Measurements from ENCODE around the gene R3HDM2. TPM values are rescaled to one million over a fixed set of nuclear protein-coding genes. Genes with fewer than 3 reads are reported as not detected.

Gene R3HDM2
- total RNA-seq, 4 donors from 2014 or later = 30.7 to 40.8 (median 35.5) TPM

DNA sequence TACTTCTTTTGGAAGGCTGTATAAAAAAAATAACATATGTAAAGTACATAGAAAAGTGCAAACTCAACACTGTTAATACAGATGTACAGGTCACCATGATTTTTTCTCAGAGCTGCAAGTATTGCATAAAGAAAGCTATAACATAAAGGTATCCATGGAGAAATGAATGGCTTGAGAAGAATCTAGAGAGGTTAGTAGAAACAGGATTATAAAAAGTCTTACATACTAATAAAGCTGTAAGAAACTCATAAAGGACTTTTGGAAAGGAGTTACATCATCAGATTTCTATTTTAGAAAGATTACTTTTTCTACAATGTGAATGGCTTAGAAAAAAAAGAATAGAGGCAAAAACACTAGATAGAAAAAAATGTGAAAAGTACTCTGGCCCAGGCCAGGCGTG, 46.4 kb downstream of the R3HDM2 start:
- Histone ChIP-seq H3K4me3 (replicated peaks in 1 of 3) (no peak overlapping the region), H3K36me3 (no peaks in the 10 kb centered on the region), H3K9me3 (no peaks in the 10 kb centered on the region), H3K27ac (no peak overlapping the region), H3K27me3 (no peaks in the 10 kb centered on the region), H3K4me1 (peaks cover 0 to 6% of the 10 kb centered on the region in 2 donors)
- TF ChIP-seq POLR2A (IDR thresholded peaks at IDR 0.05) = no peak
- TF ChIP-seq, protein P1, sequence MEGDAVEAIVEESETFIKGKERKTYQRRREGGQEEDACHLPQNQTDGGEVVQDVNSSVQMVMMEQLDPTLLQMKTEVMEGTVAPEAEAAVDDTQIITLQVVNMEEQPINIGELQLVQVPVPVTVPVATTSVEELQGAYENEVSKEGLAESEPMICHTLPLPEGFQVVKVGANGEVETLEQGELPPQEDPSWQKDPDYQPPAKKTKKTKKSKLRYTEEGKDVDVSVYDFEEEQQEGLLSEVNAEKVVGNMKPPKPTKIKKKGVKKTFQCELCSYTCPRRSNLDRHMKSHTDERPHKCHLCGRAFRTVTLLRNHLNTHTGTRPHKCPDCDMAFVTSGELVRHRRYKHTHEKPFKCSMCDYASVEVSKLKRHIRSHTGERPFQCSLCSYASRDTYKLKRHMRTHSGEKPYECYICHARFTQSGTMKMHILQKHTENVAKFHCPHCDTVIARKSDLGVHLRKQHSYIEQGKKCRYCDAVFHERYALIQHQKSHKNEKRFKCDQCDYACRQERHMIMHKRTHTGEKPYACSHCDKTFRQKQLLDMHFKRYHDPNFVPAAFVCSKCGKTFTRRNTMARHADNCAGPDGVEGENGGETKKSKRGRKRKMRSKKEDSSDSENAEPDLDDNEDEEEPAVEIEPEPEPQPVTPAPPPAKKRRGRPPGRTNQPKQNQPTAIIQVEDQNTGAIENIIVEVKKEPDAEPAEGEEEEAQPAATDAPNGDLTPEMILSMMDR (IDR thresholded peaks at IDR 0.05) = no peak
- DNase-seq = no peak
- 91 to 97% methylated on average over 1 of the region's 1 CpG for WGBS, 2 donors
- intact Hi-C loops (cut with DNase I) = no loop called here

DNA sequence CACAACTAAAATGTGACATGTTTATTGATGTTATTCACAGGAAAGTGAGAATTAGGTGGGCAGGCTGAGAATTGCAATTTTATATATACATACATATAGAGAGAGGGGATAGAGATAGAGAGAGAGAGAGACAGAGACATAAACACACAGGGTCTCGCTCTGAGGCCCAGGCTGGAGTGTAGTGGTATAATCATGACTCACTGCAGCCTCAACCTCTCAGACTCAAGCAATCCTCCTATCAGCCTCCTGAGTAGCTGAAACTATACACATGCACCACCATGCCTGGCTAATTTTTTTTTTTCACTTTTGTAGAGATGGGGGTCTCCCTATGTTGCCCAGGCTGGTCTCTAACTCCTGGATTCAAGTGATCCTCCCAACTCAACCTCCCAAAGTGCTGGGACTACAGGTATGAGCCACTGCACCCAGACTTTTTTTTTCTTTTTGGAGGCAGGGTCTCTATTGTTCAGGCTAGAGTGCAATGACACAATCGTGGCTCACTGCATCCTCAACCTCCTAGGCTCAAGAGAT, 49.1 kb downstream of the R3HDM2 start:
- TF ChIP-seq, protein P1 (IDR thresholded peaks at IDR 0.05) = no peak
- TF ChIP-seq POLR2A (IDR thresholded peaks at IDR 0.05) = no peak
- H3K27ac ChIP-seq = no peak overlapping the region
- intact Hi-C loops (cut with DNase I) = no loop called here
- DNase-seq = no peak
- H3K9me3 ChIP-seq = no peaks in the 10 kb centered on the region
- no peak overlapping the region for H3K4me3 ChIP-seq (replicated peaks in 1 of 3)
- no peaks in the 10 kb centered on the region for H3K4me1 ChIP-seq
- 88 to 97% methylated on average over 2 of the region's 2 CpGs for WGBS, 2 donors
- H3K36me3 ChIP-seq = no peaks in the 10 kb centered on the region
- no peaks in the 10 kb centered on the region for H3K27me3 ChIP-seq

DNA sequence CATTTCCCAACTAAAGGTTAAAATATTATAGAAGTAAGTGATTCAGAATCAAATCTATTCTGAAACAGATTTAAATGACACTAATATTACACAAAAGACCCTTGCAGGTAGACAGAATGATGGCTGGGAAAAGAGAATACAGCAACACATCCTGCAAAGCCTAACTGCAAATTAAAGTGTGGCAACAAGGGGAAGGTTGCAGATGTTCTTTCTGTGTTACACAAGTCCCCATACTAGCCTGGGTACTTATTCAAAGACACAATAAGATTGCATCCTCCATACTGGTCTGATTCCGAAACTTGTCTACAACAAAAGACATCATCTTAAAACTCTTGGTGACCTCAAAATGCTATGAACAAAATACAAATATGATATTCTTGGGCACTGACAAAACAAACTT, 50.5 kb downstream of the R3HDM2 start:
- Histone ChIP-seq H3K27ac (no peak overlapping the region), H3K36me3 (no peaks in the 10 kb centered on the region), H3K27me3 (no peaks in the 10 kb centered on the region), H3K4me1 (no peaks in the 10 kb centered on the region), H3K4me3 (replicated peaks in 1 of 3) (no peak overlapping the region), H3K9me3 (no peaks in the 10 kb centered on the region)
- intact Hi-C loops (cut with DNase I) = no loop called here
- no peak for TF ChIP-seq POLR2A (IDR thresholded peaks at IDR 0.05)
- TF ChIP-seq, protein P1 (IDR thresholded peaks at IDR 0.05) = no peak
- no peak for DNase-seq
- 93 to 100% methylated on average over 1 of the region's 1 CpG for WGBS, 2 donors

DNA sequence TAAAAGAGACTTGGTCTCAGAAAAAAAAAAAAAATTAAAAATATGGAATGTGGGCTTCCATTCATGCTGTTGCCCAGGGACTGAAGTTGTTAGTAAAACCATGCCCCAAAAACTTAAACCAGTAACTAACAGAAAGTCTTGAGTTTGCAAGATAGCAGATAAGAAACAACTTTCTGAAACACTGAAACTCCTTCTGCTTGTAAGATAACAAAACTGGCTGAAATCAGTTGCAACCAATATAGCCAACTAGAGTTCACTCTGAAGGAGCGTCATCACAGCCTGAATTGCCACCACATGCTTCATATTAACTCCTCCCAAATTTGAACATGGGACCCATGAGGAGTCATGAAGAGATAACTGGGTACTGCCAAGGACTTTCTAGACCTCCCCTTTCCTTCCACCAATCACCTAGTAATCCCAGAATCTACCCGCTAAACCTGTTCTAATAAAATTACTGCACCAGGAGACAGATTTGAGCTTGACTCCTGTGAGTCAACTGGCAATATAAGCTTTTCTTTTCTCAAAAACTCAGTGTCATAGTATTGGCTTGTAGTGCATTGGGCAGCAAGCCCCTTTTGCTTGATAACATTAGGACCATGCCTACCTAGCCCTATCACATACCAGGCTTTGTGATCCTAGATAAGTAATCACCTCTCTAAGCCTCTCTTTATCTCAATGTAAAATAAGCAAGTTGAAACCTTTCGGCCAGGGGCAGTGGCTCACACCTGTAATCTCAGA, 53.6 kb downstream of the R3HDM2 start:
- Histone ChIP-seq H3K4me1 (no peaks in the 10 kb centered on the region), H3K4me3 (replicated peaks in 1 of 3) (no peak overlapping the region), H3K27me3 (no peaks in the 10 kb centered on the region), H3K9me3 (no peaks in the 10 kb centered on the region), H3K27ac (no peak overlapping the region), H3K36me3 (no peaks in the 10 kb centered on the region)
- TF ChIP-seq, protein P1 (IDR thresholded peaks at IDR 0.05) = no peak
- TF ChIP-seq POLR2A (IDR thresholded peaks at IDR 0.05) = no peak
- intact Hi-C loops (cut with DNase I) = no loop called here
- 96 to 99% methylated on average over 3 of the region's 3 CpGs for WGBS, 2 donors
- DNase-seq = no peak

DNA sequence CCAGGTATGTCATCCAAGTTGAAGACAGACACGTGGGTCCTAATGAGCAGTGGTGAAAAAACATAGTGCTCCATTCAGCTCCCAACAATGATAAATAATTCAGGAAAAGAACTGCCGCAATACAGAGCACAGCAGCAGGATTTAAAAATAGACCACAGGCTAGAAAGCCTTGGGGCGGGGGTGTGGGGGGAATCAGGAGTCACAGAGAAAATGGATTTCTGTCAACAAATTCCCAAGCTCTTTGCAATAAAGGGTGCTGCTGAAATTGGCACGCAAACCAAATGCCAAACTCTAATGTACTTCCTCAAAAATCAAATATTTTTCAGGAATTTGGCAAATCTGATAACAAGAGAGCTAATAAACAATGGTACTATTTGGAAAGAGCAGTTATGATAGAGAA, 58.6 kb downstream of the R3HDM2 start:
- Histone ChIP-seq H3K27ac (no peak overlapping the region), H3K4me3 (replicated peaks in 1 of 3) (no peak overlapping the region), H3K9me3 (no peaks in the 10 kb centered on the region), H3K27me3 (no peaks in the 10 kb centered on the region), H3K4me1 (no peaks in the 10 kb centered on the region), H3K36me3 (no peaks in the 10 kb centered on the region)
- TF ChIP-seq POLR2A (IDR thresholded peaks at IDR 0.05) = no peak
- TF ChIP-seq, protein P1 (IDR thresholded peaks at IDR 0.05) = no peak
- no peak for DNase-seq
- intact Hi-C loops (cut with DNase I) = no loop called here
- 77 to 82% methylated on average over 4 of the region's 4 CpGs for WGBS, 2 donors
